Body of pancreas (tissue), 4 donors: Measurements from ENCODE around the gene TBC1D12. TPM values are rescaled to one million over a fixed set of nuclear protein-coding genes. Genes with fewer than 3 reads are reported as not detected.

ENCODE experiments used
- ATAC-seq: fragments of 150-250 bp; one replicate; pipeline ENCODE4 v1.9.1; 2016
- DNase-seq, 4 donors: peaks; one replicate each; pipeline ENCODE4 v3.0.0-alpha.2; 2019
- H3K27ac ChIP-seq, 4 donors: fragments of 200-600 bp; sonication (generic); 1 replicate in 3 of 4; 2 replicates in 1 of 4; pipeline versions ENCODE4 v1.5.1 to v1.6.1; 2016 to 2019; ENCODE audit warnings: mild to moderate bottlenecking in 1 of 4, mixed read lengths in 1 of 4, moderate library complexity in 1 of 4
- H3K27me3 ChIP-seq, 2 donors: fragments of 200-600 bp; sonication (generic); one replicate each; pipeline ENCODE4 v1.6.0; 2016; ENCODE audit warnings: mild to moderate bottlenecking in 1 of 2
- H3K36me3 ChIP-seq, 2 donors: fragments of 200-600 bp; sonication (generic); replicated peaks in 1 of 2; 2 replicates each; pipeline ENCODE4 v1.5.1; 2016; ENCODE audit warnings: low read depth in 2 of 2; ENCODE audit not compliant: insufficient read depth in 1 of 2
- H3K4me1 ChIP-seq: fragments of 200-600 bp; sonication (generic); one replicate; pipeline ENCODE4 v1.6.0; 2016
- H3K4me3 ChIP-seq, 2 donors: fragments of 200-600 bp; sonication (generic); 1 replicate in 1 of 2; 2 replicates in 1 of 2; pipeline ENCODE4 v1.5.1; 2016 to 2019
- H3K9me3 ChIP-seq, 3 donors: fragments of 200-600 bp; sonication (generic); 1 replicate in 2 of 3; 2 replicates in 1 of 3; pipeline ENCODE4 v1.5.1; 2016
- POLR2A ChIP-seq, 3 donors: fragments of 450-650 bp; IDR thresholded peaks; one replicate each; pipeline ENCODE4 v1.6.1; 2016; ENCODE audit warnings: antibody characterized with exemption in 3 of 3, mild to moderate bottlenecking in 2 of 3
- WGBS, 2 donors: methylation state at CpG; one replicate each; pipeline ENCODE4 v1.1.5; 2017; 5-methylcytosine and 5-hydroxymethylcytosine counted together
- intact Hi-C: fragments of 100-400 bp; cut with DNase I; formaldehyde crosslinking; loops from one replicate; pipeline ENCODE4 v1.15.1; 2023
- total RNA-seq, 2 donors: library from RNA; depleted of rRNA; stranded (reverse); fragments of >200 nt; gene quantifications; one replicate each; pipeline ENCODE4 v1.1.0, GENCODE V29; 2016
- TF ChIP-seq, protein P1 (sequence below), 7 experiments: fragments of 450-650 bp in 4 of 7; fragments of 200-600 bp in 3 of 7; sonication (generic) in 3 of 7; IDR thresholded peaks; one replicate each; pipeline ENCODE4 v1.5.1; 2016 to 2019; ENCODE audit warnings: antibody characterized with exemption in 7 of 7

Gene TBC1D12
- total RNA-seq, 2 donors from 2014 or later, result 11.9 to 17.5 TPM

DNA sequence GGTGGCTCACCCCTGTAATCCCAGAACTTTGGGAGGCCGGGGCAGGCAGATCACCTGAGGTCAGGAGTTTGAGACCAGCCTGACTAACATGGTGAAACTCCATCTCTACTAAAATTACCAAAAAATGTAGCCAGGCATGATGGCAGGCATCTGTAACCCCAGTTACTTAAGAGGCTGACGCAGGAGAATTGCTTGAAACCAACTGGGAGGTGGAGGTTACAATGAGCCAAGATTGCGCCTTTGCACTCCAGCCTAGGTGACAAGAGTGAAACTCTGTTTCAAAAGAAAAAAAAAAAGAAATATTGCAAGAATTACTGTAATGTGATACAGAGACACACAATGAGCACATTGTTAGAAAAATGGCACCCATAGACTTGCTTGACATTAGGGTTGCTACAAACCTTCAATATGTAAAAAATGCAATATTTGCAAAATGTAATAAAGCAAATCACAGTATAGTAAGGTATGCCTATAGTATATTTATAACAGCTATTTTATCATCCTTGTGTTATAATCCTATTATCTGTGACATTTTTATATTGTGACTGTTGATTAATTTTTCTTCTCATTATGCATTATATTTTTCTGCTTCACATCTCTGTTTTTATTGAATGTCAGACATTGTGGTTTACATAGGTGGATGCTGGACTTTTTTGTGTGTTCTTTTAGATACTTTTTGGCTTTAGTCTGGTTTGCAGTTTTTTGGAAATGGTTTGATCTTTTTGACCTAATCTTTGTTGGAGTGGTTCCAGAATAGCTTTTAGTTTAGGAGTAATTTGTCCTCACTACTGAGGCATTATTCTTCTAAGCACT, 87.8 kb downstream of the TBC1D12 start:
- intact Hi-C loops, result no loop called here
- H3K9me3 ChIP-seq, result no peaks in the 10 kb centered on the region
- peaks cover 8% of the 10 kb centered on the region for H3K4me1 ChIP-seq
- ATAC-seq (no peak), DNase-seq (no peak)
- H3K27me3 ChIP-seq, result no peaks in the 10 kb centered on the region
- no peak overlapping the region for H3K4me3 ChIP-seq
- 91 to 93% methylated on average over 3 of the region's 3 CpGs for WGBS, 2 donors
- no peaks in the 10 kb centered on the region for H3K36me3 ChIP-seq
- no peak overlapping the region for H3K27ac ChIP-seq
- TF ChIP-seq POLR2A (IDR thresholded peaks at IDR 0.05), result no peak
- TF ChIP-seq, protein P1, sequence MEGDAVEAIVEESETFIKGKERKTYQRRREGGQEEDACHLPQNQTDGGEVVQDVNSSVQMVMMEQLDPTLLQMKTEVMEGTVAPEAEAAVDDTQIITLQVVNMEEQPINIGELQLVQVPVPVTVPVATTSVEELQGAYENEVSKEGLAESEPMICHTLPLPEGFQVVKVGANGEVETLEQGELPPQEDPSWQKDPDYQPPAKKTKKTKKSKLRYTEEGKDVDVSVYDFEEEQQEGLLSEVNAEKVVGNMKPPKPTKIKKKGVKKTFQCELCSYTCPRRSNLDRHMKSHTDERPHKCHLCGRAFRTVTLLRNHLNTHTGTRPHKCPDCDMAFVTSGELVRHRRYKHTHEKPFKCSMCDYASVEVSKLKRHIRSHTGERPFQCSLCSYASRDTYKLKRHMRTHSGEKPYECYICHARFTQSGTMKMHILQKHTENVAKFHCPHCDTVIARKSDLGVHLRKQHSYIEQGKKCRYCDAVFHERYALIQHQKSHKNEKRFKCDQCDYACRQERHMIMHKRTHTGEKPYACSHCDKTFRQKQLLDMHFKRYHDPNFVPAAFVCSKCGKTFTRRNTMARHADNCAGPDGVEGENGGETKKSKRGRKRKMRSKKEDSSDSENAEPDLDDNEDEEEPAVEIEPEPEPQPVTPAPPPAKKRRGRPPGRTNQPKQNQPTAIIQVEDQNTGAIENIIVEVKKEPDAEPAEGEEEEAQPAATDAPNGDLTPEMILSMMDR (IDR thresholded peaks at IDR 0.05), result no peak

DNA sequence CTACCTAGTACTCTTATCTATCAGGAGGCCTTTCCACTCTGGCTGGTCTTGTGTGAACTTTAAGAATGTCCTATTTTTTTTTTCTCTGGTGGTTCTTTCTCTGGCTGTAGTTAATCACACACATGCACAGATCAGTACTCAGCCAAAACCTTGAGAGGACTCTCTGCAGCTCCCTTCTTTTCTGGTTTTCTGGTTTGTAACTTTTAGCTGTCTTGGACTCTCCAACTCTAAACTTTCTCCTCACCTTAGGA, 88.4 kb downstream of the TBC1D12 start:
- Histone ChIP-seq H3K27ac (no peak overlapping the region), H3K4me1 (peaks cover 8% of the 10 kb centered on the region), H3K4me3 (no peak overlapping the region), H3K36me3 (no peaks in the 10 kb centered on the region), H3K9me3 (no peaks in the 10 kb centered on the region), H3K27me3 (no peaks in the 10 kb centered on the region)
- intact Hi-C loops, result no loop called here
- TF ChIP-seq POLR2A (IDR thresholded peaks at IDR 0.05), result no peak
- TF ChIP-seq, protein P1 (IDR thresholded peaks at IDR 0.05), result no peak
- DNase-seq, result no peak
- ATAC-seq, result no peak

DNA sequence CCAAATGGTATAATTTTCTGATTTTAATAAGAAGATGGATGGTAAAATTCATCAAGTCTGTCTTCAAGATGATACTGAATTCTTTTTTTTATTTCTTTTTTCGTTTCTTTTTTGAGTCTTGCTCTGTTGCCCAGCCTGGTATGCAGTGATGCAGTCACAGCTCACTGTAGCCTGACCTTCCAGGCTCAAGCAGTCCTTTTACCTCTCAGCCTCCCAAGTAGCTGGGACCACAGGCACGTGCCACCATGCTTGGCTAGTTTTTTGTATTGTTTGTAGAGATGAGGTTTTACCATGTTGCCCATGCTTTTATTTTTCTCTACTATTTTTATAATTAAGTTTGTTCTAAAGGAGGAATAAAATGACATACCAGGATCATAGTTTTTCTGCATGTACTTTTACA, 91.1 kb downstream of the TBC1D12 start:
- WGBS, 2 donors, result 83 to 94% methylated on average over 2 of the region's 2 CpGs
- intact Hi-C loops, result no loop called here
- no peak for TF ChIP-seq POLR2A (IDR thresholded peaks at IDR 0.05)
- TF ChIP-seq, protein P1 (IDR thresholded peaks at IDR 0.05), result no peak
- DNase-seq (no peak), ATAC-seq (no peak)
- Histone ChIP-seq H3K9me3 (no peaks in the 10 kb centered on the region), H3K4me1 (peaks cover 8% of the 10 kb centered on the region), H3K36me3 (no peaks in the 10 kb centered on the region), H3K4me3 (no peak overlapping the region), H3K27ac (no peak overlapping the region), H3K27me3 (no peaks in the 10 kb centered on the region)

DNA sequence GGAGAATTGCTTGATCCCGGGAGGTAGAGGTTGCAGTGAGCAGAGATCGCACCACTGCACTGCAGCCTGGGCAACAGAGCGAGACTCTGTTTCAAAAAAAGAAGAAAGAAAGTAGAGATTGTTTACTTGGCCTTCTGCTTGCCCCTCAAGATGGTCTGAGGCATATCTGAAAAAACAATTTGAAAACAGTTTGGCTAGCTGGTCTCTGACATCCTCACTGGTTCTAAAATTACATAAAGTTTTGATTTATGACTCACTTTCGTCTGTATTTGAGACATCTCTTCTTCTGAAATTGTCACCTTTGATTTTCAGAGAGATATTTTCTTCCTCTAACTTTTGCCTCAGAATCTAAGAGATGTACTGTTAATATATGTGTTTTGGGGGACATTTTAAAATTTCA, 93.7 kb downstream of the TBC1D12 start:
- Histone ChIP-seq H3K4me1 (peaks cover 5% of the 10 kb centered on the region), H3K4me3 (no peak overlapping the region), H3K9me3 (no peaks in the 10 kb centered on the region), H3K27ac (no peak overlapping the region), H3K27me3 (no peaks in the 10 kb centered on the region), H3K36me3 (no peaks in the 10 kb centered on the region)
- ATAC-seq (no peak), DNase-seq (no peak)
- intact Hi-C loops, result no loop called here
- whole genome bisulfite sequencing, 2 donors, result 88 to 89% methylated on average over 4 of the region's 4 CpGs
- TF ChIP-seq, protein P1 (IDR thresholded peaks at IDR 0.05), result no peak

DNA sequence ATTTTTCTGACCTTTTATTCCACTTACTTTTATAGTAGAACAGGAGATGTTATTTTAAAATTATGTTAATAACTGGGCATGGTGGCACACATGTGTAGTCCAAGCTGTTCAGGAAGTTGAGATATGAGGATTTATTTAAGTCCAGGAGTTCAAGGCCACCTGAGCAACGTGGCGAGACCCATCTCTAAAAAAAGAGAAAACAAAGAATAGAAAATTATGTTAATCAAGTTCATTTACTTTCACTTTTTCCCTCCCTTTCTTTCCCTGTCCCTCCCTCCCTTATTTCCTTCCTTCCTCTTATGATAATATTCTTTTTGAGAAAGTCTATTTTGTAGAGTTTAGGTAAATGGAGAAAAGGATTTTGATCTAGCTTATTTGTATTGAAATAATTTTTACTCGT, 94.3 kb downstream of the TBC1D12 start:
- intact Hi-C loops, result no loop called here
- Histone ChIP-seq H3K27ac (no peak overlapping the region), H3K4me3 (no peak overlapping the region), H3K36me3 (no peaks in the 10 kb centered on the region), H3K4me1 (peaks cover 4% of the 10 kb centered on the region), H3K9me3 (no peaks in the 10 kb centered on the region), H3K27me3 (no peaks in the 10 kb centered on the region)
- no peak for ATAC-seq
- 24 to 31% methylated on average over 3 of the region's 3 CpGs for WGBS, 2 donors
- no peak for TF ChIP-seq POLR2A (IDR thresholded peaks at IDR 0.05)
- TF ChIP-seq, protein P1 (IDR thresholded peaks at IDR 0.05), result no peak
- DNase-seq, result no peak
